ENCODE measurements around the gene LIFR.

GRCh38 chr5:38494175-38494574, 62.3 kb downstream of the LIFR start:
- TF ChIP-seq CTCF (IDR thresholded peaks at IDR 0.05) (no peak), EZH2phosphoT487 (IDR thresholded peaks at IDR 0.05) (no peak), EZH2 (IDR thresholded peaks at IDR 0.05) (no peak)
